ENCODE measurements around the gene SFRP5.
A peak's percentile ranks its signal among the peaks of the same experiment; 100 is the strongest.

SFRP5 gene

DNA sequence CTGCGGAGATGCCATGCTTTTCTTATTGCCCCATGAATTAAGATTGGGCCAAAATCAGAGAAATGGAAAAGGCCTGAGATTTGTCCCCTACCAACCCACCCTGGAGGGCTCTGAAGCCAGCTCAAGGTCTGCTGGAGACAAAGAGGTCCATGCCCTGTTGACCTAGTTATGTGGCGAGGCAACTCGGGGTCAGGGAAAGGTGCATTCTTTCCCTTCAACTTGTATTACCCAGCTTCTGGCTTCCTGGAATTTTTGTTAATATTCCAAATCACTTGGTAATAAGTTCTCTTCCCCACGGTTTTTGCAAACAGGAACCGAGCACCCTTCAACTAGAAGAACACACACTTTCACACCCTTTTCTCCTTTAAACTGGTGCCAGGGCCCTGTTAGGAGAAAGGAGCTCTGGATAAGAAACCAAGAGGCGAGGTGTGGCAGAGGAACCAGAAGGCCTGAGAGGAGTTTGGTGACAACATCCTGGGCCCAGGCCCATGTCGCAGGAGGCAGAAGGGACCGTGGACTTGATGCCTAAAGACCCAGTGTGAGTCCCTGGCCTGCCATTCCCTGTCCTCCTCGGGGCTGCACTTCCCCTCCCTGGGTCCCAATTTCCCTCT, 12.5 kb upstream of the SFRP5 start:
- DNase-seq = no peak

GRCh38 chr10:97782455-97783228, 10.8 kb upstream of the SFRP5 start:
- no peak for DNase-seq

GRCh38 chr10:97781618-97782331, 10.0 kb upstream of the SFRP5 start:
- no peak for DNase-seq

DNA sequence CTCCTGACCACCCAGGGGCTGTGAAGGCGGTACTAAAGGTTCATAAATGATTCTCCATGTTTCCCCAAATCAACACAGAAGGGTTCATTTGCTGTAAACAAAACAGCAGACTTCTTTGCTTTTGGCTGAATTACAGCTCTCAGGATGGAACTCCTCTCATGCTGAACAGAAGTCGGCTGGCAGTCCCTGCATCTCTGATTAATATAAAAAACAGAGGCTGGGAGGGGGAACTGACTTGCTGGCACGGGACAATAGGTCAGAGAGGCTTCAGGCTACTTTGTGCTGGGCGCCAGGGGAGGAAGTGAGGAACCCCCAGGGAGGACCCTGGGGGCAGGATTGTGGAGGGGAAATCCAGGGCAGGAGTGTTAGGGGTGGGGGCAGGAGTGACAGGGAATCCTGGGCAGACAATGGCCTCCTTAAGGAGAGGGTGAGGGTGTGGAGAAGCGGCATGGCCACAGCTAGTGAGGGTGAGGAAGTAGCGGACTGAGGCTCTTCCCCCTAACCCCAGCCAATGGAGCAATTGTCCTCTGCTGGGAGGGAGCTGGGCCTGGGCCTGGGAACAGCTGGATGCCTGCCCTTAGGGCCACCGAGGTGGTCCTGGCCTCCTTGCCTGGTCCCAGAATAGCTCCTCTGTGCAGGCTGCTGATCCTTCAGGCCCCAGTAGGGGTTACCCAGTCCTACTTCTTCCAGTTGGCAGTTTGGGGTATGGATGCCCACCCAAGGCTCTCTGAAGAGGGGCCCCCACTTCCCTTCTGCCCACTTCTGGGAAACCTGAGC, 9.2 kb upstream of the SFRP5 start:
- no peak for DNase-seq

GRCh38 chr10:97779975-97780374, 8.2 kb upstream of the SFRP5 start:
- DNase-seq = no peak

DNA sequence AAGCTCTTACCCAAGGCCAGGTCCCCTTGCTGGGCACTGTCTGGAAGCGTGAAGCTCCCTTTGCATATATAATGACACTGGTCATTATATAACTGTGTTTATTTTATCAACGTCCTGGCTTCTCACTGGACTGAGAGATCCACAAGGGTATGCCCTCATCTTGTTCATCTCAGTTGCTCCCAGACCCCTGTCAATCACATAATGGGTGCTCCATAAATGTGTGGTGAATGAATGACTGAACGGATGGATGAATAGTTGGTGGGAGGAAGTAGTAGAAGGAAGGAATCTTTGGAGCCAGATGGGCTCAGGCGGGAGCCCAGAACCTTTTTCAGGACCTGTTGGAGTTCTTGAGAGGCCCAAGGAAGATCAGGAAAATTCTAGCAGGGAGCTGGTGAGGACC, 7.7 kb upstream of the SFRP5 start:
- no peak for DNase-seq

- DNase-seq = no peak
Measured at GRCh38 chr10:97778452-97779302, 6.9 kb upstream of the SFRP5 start.

DNA sequence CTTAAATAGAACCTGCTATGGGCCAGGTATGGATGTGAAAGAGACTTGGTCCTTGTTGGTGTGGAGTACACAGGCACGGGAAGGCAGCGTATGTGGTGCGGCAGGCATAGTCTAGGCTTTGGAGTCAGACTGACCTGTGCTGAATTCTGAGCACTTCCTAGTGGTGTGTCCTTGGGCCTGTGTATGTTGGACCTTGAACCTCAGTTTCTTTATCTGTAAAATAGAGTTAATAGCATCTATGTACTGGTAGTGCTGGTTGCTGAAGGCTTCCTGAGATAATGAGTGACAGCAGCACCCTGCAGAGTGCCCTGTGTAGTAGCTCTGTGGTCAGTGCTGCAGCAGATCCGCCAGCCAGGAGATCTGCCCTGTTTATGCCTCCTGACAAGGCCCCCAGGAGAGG, 5.3 kb upstream of the SFRP5 start:
- no peak for DNase-seq

- no peak for DNase-seq
Measured at GRCh38 chr10:97774811-97775294, 3.1 kb upstream of the SFRP5 start.

- DNase-seq = no peak
Measured at GRCh38 chr10:97773096-97773495, 1.3 kb upstream of the SFRP5 start.

DNA sequence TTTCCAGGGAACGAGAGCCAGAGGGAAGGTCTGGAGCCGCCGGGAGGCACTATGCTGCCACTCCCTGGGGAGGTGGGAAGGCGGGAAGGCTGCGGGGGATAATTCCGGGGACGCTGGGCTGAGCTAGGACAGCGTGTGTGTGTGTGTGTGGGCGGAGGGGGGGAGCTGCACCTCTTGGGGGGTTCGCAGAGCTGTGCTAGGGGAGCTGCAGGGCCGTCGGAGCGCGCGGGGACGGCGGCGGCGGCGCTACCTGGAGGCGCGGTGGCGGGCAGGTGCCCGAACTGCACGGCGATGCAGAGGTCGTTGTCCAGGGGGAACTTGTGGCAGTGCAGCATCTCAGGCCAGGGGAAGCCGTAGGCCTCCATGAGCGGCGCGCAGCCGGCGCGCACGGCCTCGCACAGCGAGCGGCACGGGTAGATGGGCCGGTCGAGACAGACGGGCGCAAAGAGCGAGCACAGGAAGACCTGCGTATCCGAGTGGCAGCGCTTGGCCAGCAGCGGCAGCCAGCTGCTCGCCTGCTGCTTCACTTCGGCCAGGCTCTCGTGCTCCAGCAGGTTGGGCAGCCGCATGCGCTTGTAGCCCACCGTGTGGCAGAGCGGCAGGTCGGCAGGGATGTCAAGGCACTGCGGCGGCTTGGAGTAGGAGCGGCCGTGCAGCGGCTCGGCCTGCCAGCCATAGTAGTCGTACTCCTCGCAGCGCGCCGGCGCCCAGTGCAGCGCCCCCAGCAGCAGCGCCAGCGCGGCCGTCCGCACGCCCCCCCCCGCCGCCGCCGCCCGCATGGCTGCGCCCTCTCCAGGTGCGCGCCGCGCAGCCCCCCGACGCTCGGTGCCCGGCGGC, 526 bp downstream of the SFRP5 start:
- no peak for DNase-seq

DNA sequence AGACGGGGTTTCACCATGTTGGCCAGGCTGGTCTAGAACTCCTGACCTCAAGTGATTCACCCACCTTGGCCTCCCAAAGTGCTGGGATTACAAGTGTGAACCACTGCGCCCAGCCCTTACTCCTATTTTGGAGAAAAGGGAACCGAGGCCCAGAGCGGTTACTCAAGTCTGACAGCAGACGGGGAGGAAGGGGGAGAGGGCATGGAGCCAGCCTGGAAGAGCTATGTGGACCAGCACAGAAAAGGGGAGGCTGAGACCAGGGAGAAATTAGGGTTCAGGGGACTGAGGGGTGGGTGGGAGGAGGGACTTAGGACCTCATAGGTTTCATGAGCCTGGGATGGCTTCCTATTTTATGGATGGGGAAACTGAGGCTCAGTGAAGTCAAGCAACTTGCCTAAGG, 1.5 kb downstream of the SFRP5 start:
- DNase-seq = no peak

DNA sequence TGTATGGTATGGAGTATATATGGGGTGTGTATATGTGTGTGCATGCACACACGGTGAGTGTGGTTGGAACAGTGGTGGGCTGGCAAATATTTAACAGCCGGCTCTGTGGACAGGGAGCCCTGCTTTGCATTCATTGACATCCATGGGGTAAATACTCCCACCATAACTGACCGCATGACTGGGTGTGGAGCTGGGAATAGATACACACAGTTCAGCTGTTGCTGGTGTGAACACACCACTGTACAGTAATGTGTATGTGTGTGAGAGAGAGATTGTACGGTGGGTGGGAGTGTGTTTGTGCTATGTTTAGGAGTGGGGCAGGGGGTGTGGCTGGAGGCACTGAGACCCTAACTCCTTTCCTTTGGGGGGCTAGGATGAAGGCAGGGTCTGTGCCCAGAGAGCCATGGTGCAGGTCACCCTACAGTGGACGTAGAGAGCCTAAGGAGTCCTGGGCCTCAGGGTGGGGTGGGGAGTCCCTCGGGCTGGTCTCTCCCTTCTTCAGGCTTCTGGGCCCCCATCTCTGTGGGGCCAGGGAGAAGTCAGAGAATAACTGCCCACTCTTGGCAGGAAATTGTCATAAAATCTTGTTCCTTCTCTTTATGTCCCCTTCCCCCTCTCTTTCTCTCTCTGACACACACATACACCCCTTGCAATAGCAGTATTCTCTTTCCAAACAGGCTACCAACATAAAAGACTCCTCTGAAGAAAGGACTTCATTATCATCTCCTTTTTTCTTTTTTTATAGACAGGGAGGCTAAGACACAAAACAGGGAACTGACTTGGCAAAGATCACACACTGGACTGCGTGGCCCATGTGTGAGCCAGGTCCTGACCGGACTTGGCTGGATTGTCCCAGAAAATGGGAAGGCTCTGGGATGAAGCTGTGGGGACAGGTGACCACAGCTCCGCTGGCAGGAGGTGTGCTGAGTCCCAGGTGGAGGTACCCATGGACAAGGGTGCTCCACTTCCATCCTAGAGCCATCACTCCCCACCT, 3.2 kb downstream of the SFRP5 start:
- DNase-seq = no peak

GRCh38 chr10:97766996-97767924, 4.5 kb downstream of the SFRP5 start:
- DNase-seq = no peak

GRCh38 chr10:97766106-97766810, 5.5 kb downstream of the SFRP5 start:
- DNase-seq = no peak

GRCh38 chr10:97765201-97765600, 6.6 kb downstream of the SFRP5 start:
- peak; percentile 10 for DNase-seq

DNA sequence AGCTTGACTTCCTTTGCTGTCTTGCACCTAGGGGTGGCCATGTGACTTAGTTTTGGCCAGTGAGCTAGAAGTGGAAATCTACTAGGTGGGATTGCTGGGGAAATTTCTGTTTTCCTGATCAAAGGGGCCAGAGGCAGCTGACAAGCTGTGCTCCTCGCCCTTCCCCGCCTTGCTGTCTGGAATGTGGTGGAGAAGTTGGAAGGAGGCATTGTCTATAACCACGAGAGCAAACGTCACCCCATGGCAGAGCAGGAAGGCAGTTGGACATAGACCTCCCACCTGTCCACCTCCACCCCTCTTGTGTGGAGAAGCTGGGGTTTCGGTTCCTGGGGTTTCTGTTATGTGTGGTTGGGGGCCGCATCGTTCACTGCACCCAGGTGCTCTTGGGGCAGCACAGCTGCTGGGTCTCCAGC, 7.3 kb downstream of the SFRP5 start:
- DNase-seq = no peak

DNA sequence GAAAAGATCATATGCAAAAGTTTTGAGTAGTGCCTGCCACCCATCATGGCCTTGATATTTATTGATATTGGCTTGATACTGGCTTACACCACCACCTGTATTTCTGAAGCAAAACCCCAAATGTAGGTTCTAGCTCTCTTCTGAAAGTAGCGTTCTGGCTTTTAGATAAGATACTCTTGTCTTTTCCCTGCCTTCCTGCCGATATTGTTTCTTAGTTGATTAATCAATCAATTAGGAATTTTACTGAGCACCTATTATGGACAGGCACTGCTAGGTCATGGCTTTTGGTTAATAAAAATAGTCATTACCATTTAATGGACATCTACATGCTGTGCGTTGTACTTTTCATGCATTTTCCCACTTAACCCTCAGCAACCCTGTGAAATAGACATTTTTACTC, 7.9 kb downstream of the SFRP5 start:
- DNase-seq = no peak

All from NCI-H187 treated with DMSO at 0.1 percent for 48 hours (cell line).